Mucosa of stomach (tissue), 1 donor: ENCODE results near the gene OR52E6.

Source experiments
- H3K27me3 ChIP-seq: one replicate; pipeline ENCODE4 v1.7.0; 2013; ENCODE audit warnings: mild to moderate bottlenecking, low read length; ENCODE audit not compliant: control insufficient read depth, insufficient read depth
- H3K36me3 ChIP-seq: one replicate; pipeline ENCODE4 v1.7.0; 2013; ENCODE audit warnings: low read length; ENCODE audit not compliant: control insufficient read depth, insufficient read depth
- H3K4me1 ChIP-seq: one replicate; pipeline ENCODE4 v1.7.0; 2013; ENCODE audit warnings: mild to moderate bottlenecking, low read length; ENCODE audit not compliant: control insufficient read depth, insufficient read depth
- H3K4me3 ChIP-seq: one replicate; pipeline ENCODE4 v1.7.0; 2013; ENCODE audit warnings: low read length
- H3K9ac ChIP-seq: one replicate; pipeline ENCODE4 v1.7.0; 2013; ENCODE audit warnings: mild to moderate bottlenecking, low read length, moderate library complexity
- H3K9me3 ChIP-seq: one replicate; pipeline ENCODE4 v1.7.0; 2013; ENCODE audit warnings: mild to moderate bottlenecking, low read length, moderate library complexity; ENCODE audit not compliant: control insufficient read depth
- donor health status: Pancreatic carcinoma.

Gene OR52E6

DNA sequence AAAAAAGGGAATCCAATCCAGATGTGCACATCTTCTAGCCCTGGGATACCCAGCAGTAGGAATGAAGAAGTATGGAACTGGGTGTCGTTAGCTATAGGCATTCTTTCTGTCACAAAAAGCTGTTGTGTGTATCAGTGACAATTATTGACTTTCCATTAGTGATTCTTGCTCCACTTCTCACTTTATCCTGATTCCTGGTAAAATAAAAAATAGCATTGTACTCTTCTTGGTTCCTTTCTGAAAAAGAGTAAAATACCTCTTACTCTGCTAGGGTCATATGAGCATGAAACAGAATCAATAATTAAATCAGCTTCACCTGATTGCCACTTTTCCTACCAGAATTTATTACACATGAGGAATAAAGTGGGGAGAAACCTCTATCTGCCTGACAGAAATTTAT lies at the start of gene OR52E6:
Gene OR52E6, minus strand, starts transcription at position 101 of the 400 bp plus-strand sequence. Its CDS starts 0 bp downstream, at position 101.
- Histone ChIP-seq H3K9me3 (no peaks in the 10 kb centered on the region), H3K9ac (no peak within 1 kb of the TSS), H3K4me3 (no peak within 1 kb of the TSS), H3K4me1 (no peaks in the 10 kb centered on the region), H3K36me3 (no peaks in the 10 kb centered on the region), H3K27me3 (no peaks in the 10 kb centered on the region)

DNA sequence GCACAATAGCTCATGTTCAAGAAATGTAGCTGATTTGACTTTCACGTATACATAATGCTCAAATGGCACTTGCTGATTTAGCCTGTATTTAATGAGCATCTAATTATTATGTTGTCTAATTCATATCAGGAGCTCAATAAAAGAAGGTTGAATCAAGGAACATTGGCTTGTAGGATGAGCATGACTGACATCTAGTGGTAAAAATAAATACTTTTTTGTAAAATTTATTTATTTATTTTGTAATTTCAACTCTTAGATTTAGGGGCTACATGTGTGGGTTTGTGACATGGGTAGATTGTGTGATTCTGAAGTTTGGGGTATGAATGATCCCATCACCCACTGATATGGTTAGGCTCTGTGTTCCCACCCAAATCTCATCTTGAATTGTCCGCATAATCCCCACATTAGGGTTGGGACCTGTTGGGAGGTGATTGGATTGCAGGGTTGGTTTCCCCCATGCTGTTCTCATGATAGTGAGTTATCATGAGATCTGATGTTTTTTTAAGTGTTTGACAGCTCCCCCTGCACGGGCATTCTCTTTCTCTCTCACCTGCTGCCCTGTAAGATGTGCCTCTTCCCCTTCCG lies 49.6 kb upstream of the OR52E6 start:
- H3K9ac ChIP-seq: no peak overlapping the region
- H3K9me3 ChIP-seq: no peaks in the 10 kb centered on the region
- no peaks in the 10 kb centered on the region for H3K36me3 ChIP-seq
- no peaks in the 10 kb centered on the region for H3K4me1 ChIP-seq
- no peaks in the 10 kb centered on the region for H3K27me3 ChIP-seq
- no peak overlapping the region for H3K4me3 ChIP-seq

DNA sequence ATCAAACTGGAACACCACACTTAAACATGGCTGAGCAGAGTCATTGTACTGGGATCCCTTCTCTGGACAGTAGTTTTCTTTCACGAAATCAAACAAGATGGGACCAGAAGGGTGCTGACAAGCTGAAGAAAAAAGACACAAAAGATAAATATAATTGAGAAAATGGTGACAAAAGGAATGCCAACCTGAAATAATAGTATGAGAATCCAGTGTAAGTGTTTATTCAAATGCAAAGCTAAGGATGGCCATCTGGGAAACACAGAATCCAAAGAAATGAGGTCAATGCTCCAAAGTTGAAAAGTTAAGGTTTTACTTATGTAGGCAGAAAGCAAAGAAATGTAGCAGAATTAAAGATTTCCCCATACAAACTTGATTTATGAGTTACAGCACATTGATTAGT lies 46.0 kb upstream of the OR52E6 start:
- H3K4me1 ChIP-seq: no peaks in the 10 kb centered on the region
- no peaks in the 10 kb centered on the region for H3K9me3 ChIP-seq
- no peaks in the 10 kb centered on the region for H3K27me3 ChIP-seq
- H3K4me3 ChIP-seq: no peak overlapping the region
- no peaks in the 10 kb centered on the region for H3K36me3 ChIP-seq
- H3K9ac ChIP-seq: no peak overlapping the region

DNA sequence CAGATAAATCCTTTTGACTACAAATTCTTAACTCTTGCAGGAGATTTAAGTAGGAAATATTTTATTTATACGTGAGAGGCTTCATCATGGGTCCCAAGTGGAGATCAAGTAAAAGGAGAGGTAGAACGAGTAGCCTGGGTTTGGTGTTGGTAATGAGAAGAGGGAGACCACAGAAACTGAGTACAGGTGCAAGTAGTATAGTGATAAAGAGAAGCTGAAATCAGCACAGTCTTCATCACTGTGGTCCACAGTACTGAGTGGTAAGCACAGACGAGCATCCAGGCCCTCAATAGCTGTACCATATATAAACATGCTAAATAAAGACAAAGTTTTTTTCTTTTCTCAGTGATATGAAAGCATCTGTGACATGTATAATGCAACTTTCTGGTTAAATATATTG lies 45.5 kb upstream of the OR52E6 start:
- Histone ChIP-seq H3K36me3 (no peaks in the 10 kb centered on the region), H3K4me3 (no peak overlapping the region), H3K27me3 (no peaks in the 10 kb centered on the region), H3K4me1 (no peaks in the 10 kb centered on the region), H3K9me3 (no peaks in the 10 kb centered on the region), H3K9ac (no peak overlapping the region)

DNA sequence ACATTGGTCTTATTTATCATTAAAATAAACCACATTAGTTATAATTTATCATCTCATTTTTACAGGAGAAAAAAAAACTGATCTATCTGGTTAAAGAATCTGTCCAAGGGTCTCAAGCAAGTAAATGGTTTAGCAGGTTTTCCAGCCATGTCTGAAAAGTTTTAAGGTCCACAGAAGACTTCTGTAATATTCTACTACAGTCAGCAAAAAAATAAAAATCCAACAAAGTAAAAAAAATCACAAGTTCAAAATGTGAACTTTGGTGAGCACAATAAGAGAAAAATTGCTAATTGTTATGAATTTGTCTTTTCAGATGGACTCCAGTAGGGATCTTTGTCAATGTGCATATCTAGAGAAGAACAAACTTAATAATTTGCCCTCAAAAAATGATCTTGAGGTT lies 40.1 kb upstream of the OR52E6 start:
- Histone ChIP-seq H3K9ac (no peak overlapping the region), H3K36me3 (no peaks in the 10 kb centered on the region)

DNA sequence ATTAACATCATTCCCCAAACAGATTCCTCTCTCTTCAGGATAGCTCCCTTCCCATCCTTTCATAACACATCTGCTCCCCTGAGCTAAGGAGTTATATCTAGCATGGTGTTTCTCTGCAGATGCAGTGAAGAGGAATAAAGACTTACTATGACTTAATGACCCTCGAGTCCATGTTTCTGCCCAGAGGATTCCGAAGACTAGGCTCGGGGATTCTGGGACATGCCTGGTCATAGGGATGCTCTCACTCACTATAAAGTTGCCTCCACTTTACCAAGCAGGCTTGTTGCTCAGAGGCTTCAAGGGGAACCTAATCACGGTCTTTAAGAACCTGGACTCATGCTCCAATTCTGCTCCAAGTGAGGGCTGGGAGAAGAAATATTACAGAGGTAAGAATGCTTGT lies 38.6 kb upstream of the OR52E6 start, which contains the start of gene OR52E4:
Gene OR52E4, plus strand, starts transcription at position 301 of the 400 bp plus-strand sequence. CDS start 3,664 bp downstream, outside the sequence.
- Histone ChIP-seq H3K4me1 (no peaks in the 10 kb centered on the region), H3K36me3 (no peaks in the 10 kb centered on the region), H3K4me3 (no peak within 1 kb of the TSS), H3K27me3 (no peaks in the 10 kb centered on the region), H3K9ac (no peak within 1 kb of the TSS), H3K9me3 (no peaks in the 10 kb centered on the region)

More for the DNA sequence above, 40.1 kb upstream of the OR52E6 start:
- H3K9me3 ChIP-seq: no peaks in the 10 kb centered on the region
- H3K4me1 ChIP-seq: no peaks in the 10 kb centered on the region
- H3K27me3 ChIP-seq: no peaks in the 10 kb centered on the region
- no peak overlapping the region for H3K4me3 ChIP-seq

DNA sequence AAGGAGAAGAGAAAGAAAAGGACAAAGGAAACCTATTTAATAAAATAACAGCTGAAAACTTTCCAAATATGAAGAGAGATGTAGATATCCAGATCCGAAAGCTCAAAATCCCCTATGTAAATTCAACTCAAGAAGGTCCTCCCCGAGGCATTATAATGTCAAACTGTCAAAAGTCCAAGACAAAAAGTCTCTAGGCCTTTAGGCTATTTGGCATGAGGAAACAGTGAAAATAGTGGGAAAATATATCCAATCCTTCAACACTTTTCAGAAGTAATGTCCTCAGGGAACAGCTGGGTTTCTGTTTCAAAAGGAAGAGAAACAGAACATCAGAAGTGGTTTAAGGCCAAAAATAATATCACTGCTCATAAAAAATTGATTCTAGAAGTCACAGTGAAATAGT lies 36.9 kb upstream of the OR52E6 start:
- Histone ChIP-seq H3K27me3 (no peaks in the 10 kb centered on the region), H3K4me1 (no peaks in the 10 kb centered on the region), H3K9me3 (no peaks in the 10 kb centered on the region), H3K4me3 (no peak overlapping the region), H3K36me3 (no peaks in the 10 kb centered on the region), H3K9ac (no peak overlapping the region)

DNA sequence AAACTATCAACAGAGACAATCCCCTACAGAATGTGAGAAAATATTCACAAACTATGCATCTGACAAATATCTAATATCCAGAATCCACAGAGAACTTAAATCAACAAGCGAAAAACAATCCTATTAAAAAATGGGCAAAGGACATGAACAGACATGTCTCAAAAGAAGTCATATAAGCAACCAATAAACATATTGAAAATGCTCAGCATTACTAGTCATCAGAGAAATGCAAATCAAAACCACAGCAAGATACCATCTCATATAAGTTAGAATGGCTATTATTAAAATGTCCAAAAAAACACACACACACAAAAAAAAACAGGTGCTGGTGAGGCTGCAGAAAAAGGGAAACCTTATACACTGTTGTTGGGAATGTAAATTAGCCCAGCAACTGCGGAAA lies 24.1 kb upstream of the OR52E6 start:
- no peak overlapping the region for H3K9ac ChIP-seq
- H3K9me3 ChIP-seq: no peaks in the 10 kb centered on the region
- no peaks in the 10 kb centered on the region for H3K4me1 ChIP-seq
- no peaks in the 10 kb centered on the region for H3K36me3 ChIP-seq
- no peaks in the 10 kb centered on the region for H3K27me3 ChIP-seq
- no peak overlapping the region for H3K4me3 ChIP-seq

DNA sequence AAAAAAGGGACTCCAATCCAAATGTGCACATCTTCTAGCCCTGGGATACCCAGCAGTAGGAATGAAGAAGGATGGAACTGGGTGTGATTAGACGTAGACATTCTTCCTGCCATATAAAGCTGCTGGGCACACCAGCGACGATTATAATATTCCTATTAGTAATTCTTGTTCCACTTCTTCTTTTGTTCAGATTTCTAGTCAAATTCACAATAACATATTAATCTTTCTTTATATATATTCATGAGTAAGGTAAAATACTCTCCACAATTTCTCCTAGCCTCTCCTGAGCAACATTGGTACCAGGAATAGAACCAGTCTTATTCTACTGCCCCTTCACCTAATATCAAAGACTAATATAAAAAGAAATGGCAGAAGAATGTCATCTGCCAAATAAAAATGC lies 15.9 kb upstream of the OR52E6 start, which contains the start of gene OR52E8:
Gene OR52E8, minus strand, starts transcription at position 101 of the 400 bp plus-strand sequence. Its CDS starts 0 bp downstream, at position 101.
- no peaks in the 10 kb centered on the region for H3K4me1 ChIP-seq
- no peaks in the 10 kb centered on the region for H3K36me3 ChIP-seq
- H3K9me3 ChIP-seq: no peaks in the 10 kb centered on the region
- no peak within 1 kb of the TSS for H3K9ac ChIP-seq
- no peak within 1 kb of the TSS for H3K4me3 ChIP-seq
- H3K27me3 ChIP-seq: no peaks in the 10 kb centered on the region

DNA sequence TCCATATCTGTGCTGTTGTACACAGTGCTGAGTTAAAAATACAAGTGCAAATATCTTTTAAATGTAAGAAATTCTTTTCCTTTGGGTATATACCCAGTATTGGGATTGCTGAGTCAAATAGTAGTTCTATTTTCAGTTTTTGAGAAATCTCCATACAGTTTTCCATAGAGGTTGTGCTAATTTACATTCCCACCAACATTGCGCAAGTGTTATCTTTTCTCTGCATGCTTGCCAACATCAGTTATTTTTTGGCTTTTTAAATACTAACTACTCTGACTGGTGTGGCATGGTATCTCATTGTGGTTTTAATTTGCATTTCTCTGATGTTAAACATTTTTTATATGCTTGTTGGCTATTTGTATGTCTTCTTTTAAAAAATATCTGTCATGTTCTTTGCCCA lies 9.3 kb upstream of the OR52E6 start:
- Histone ChIP-seq H3K27me3 (no peaks in the 10 kb centered on the region), H3K4me1 (no peaks in the 10 kb centered on the region), H3K9me3 (no peaks in the 10 kb centered on the region), H3K9ac (no peak overlapping the region), H3K4me3 (no peak overlapping the region), H3K36me3 (no peaks in the 10 kb centered on the region)

DNA sequence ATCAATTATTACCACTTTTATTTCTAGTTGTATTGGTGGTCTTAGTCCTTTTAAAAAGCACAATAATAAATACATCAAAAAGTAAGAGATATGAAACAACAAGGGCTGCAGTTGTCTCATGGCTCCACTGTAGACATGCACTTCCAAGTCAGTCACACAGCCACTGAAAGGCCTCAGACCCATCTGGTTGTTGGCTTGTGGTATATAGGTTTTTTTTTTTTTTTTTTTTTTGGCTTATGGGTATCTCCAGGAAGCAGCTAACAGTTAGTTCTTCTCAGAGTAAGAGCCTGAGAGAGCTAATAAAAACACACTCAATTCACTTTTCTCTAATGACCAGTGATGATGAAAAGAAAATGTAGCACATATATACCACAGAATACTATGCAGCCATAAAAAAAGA lies 6.0 kb upstream of the OR52E6 start:
- Histone ChIP-seq H3K27me3 (no peaks in the 10 kb centered on the region), H3K4me3 (no peak overlapping the region), H3K9ac (no peak overlapping the region), H3K9me3 (no peaks in the 10 kb centered on the region), H3K4me1 (no peaks in the 10 kb centered on the region), H3K36me3 (no peaks in the 10 kb centered on the region)

DNA sequence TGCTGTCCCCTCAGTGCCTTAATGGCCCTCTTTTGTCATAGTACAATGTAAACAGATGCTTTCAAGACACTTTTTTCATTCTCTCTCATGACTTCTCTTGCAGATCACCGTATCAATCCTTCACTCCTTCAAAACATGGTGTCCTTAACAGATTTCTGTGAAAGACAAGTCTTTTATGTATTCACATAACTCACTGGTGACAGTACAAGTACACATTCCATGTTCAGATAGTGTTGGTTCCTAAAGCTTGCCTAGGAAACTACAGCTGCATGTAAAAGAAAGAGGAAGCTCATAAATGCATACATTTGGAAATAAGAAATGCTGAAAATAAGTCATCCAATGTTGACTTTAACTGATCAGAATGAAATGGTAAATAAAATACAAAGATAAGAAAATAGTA lies 5.0 kb upstream of the OR52E6 start:
- no peaks in the 10 kb centered on the region for H3K27me3 ChIP-seq
- no peaks in the 10 kb centered on the region for H3K9me3 ChIP-seq
- H3K36me3 ChIP-seq: no peaks in the 10 kb centered on the region

DNA sequence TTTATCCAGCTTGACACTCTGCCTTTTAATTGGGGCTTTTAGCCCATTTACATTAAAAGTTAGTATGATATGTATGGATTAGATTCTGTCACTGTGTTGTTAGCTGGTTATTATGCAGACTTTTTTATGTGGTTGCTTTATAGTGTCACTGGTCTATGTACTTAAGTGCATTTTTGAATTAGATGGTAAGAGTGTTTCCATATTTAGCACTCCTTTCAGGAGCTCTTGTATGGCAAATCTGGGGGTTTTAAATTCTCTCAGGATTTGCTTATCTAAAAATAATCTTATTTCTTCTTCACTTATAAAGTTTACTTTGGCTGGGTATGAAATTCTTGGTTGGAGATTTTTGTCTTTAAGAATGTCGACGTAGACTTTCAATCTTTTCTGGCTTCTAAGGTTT lies 4.0 kb downstream of the OR52E6 start:
- no peaks in the 10 kb centered on the region for H3K4me1 ChIP-seq
- no peaks in the 10 kb centered on the region for H3K9me3 ChIP-seq
- no peaks in the 10 kb centered on the region for H3K36me3 ChIP-seq
- no peak overlapping the region for H3K9ac ChIP-seq
- no peak overlapping the region for H3K4me3 ChIP-seq
- H3K27me3 ChIP-seq: no peaks in the 10 kb centered on the region

More for the DNA sequence above, 5.0 kb upstream of the OR52E6 start:
- Histone ChIP-seq H3K9ac (no peak overlapping the region), H3K4me3 (no peak overlapping the region), H3K4me1 (no peaks in the 10 kb centered on the region)
